Kidney (tissue), 14 donors: ENCODE data around the gene LRRC61. TPM values are rescaled to one million over a fixed set of nuclear protein-coding genes. Genes with fewer than 3 reads are reported as not detected.
A peak's percentile ranks its signal among the peaks of the same experiment; 100 is the strongest.

Experiments
- DNase-seq, 5 donors: peaks; one replicate each; pipeline ENCODE4 v3.0.0-alpha.2; 2013 to 2020
- FAIRE-seq: peaks from 2 replicates; lab custom pipeline; 2012; peaks lifted over from hg19 to GRCh38; lab: Jason Lieb, UNC
- H3K27ac ChIP-seq, 2 donors: one replicate each; pipeline ENCODE4 v1.7.0; 2013; ENCODE audit warnings: low read depth in 2 of 2, low read length in 2 of 2, inconsistent platforms in 1 of 2
- H3K27me3 ChIP-seq: one replicate; pipeline ENCODE4 v1.7.1; 2013; ENCODE audit warnings: low read length, inconsistent platforms; ENCODE audit not compliant: control insufficient read depth, insufficient read depth
- H3K36me3 ChIP-seq, 3 donors: one replicate each; pipeline versions ENCODE4 v1.7.0 to v1.7.1; 2013; ENCODE audit warnings: low read length in 3 of 3, control low read depth in 1 of 3, inconsistent platforms in 1 of 3; ENCODE audit not compliant: insufficient read depth in 3 of 3, control insufficient read depth in 2 of 3
- H3K4me1 ChIP-seq, 3 donors: one replicate each; pipeline versions ENCODE4 v1.7.0 to v1.7.1; 2013; ENCODE audit warnings: low read length in 3 of 3, inconsistent platforms in 1 of 3, low read depth in 1 of 3; ENCODE audit not compliant: control insufficient read depth in 2 of 3, insufficient read depth in 2 of 3
- H3K4me3 ChIP-seq, 3 donors: one replicate each; pipeline versions ENCODE4 v1.7.0 to v1.8.1; 2013; ENCODE audit warnings: low read length in 3 of 3, control low read depth in 1 of 3, inconsistent platforms in 1 of 3
- H3K9ac ChIP-seq, 3 donors: one replicate each; pipeline versions ENCODE4 v1.7.0 to v1.7.1; 2013; ENCODE audit warnings: low read length in 3 of 3, control low read depth in 1 of 3, inconsistent platforms in 1 of 3
- H3K9me3 ChIP-seq, 3 donors: one replicate each; pipeline versions ENCODE4 v1.7.0 to v1.7.1; 2013; ENCODE audit warnings: low read length in 3 of 3, control low read depth in 1 of 3, inconsistent platforms in 1 of 3; ENCODE audit not compliant: control insufficient read depth in 2 of 3, insufficient read depth in 1 of 3
- CTCF ChIP-seq: IDR thresholded peaks from 3 replicates; pipeline ENCODE4 v1.5.1; 2012; ENCODE audit warnings: mild to moderate bottlenecking, moderate library complexity, borderline replicate concordance; ENCODE audit not compliant: insufficient read depth; ENCODE audit errors: extremely low read depth
- intact Hi-C: fragments of 100-400 bp; cut with DNase I; formaldehyde crosslinking; loops from one replicate; pipeline ENCODE4 v1.11.1; 2022
- polyA plus RNA-seq: library from polyadenylated mRNA; stranded (reverse); fragments of 350-450 nt; fragmentation: Illumina TruSeq; extraction: RNeasy Lipid Tissue Mini Kit (QIAGEN cat#74804); gene quantifications from one replicate; pipeline ENCODE4 v1.2.3, GENCODE V29; 2014; ENCODE audit warnings: low read depth, low replicate concordance; ENCODE audit not compliant: insufficient read depth
- total RNA-seq: library from RNA; stranded (reverse); fragmentation: NEBNext Ultra II Directional; extraction: Animal tissue kit (Norgen Biotek cat#: 25700); gene quantifications from one replicate; pipeline ENCODE4 v1.2.1, GENCODE V29; 2021
- donor health status: control.
- donor health status: control.
- donor health status: control.
- donor health status: control.
- donor health status: control.
- donor health status: DM: yes; HTN: yes; CAD: no.
- donor health status: Normal renal cell carcinoma (clear cell type).

Gene LRRC61
- total and polyA plus RNA-seq, 2 donors from 2014 or later = 17.1 to 23.2 TPM

- peak in 1 of 5 donors; percentile 33 for DNase-seq
- Histone ChIP-seq H3K27me3 (no peaks in the 10 kb centered on the region), H3K4me3 (no peak overlapping the region), H3K9ac (no peak overlapping the region), H3K36me3 (peaks cover 0 to 2% (median 0%) of the 10 kb centered on the region in 3 donors), H3K4me1 (peaks cover 0 to 26% (median 4%) of the 10 kb centered on the region in 3 donors), H3K9me3 (no peaks in the 10 kb centered on the region), H3K27ac (no peak overlapping the region)
- intact Hi-C loops = no loop called here
- TF ChIP-seq CTCF = no peak
- no peak for FAIRE-seq
These were observed 12.1 kb downstream of the LRRC61 start for GRCh38 chr7:150335108-150335773.

GRCh38 chr7:150335774-150336112 lies 12.6 kb downstream of the LRRC61 start:
- Histone ChIP-seq H3K27me3 (no peaks in the 10 kb centered on the region), H3K4me3 (no peak overlapping the region), H3K9ac (no peak overlapping the region), H3K9me3 (no peaks in the 10 kb centered on the region), H3K4me1 (peaks cover 0 to 28% (median 4%) of the 10 kb centered on the region in 3 donors), H3K36me3 (peaks cover 0 to 2% (median 0%) of the 10 kb centered on the region in 3 donors), H3K27ac (no peak overlapping the region)
- no peak for TF ChIP-seq CTCF
- intact Hi-C loops = no loop called here
- no peak for DNase-seq
- no peak for FAIRE-seq

- H3K4me1 ChIP-seq = peaks cover 0 to 30% (median 4%) of the 10 kb centered on the region in 3 donors
- H3K27ac ChIP-seq = no peak overlapping the region
- intact Hi-C loops = no loop called here
- peaks cover 0 to 2% (median 0%) of the 10 kb centered on the region in 3 donors for H3K36me3 ChIP-seq
- FAIRE-seq (no peak), DNase-seq (no peak)
- no peaks in the 10 kb centered on the region for H3K27me3 ChIP-seq
- H3K9me3 ChIP-seq = no peaks in the 10 kb centered on the region
- TF ChIP-seq CTCF = no peak
- no peak overlapping the region for H3K4me3 ChIP-seq
- no peak overlapping the region for H3K9ac ChIP-seq
These were observed 13.6 kb downstream of the LRRC61 start for GRCh38 chr7:150336746-150337145.
